DMS53 treated with DMSO at 0.1 percent for 48 hours (cell line): ENCODE measurements around the gene ZNF493.
A peak's percentile ranks its signal among the peaks of the same experiment; 100 is the strongest.

Experiments used
- DNase-seq: peaks from one replicate; lab custom pipeline; 2025; ENCODE audit not compliant: unreplicated experiment; lab: John Stamatoyannopoulos, UW

ZNF493 gene

DNA sequence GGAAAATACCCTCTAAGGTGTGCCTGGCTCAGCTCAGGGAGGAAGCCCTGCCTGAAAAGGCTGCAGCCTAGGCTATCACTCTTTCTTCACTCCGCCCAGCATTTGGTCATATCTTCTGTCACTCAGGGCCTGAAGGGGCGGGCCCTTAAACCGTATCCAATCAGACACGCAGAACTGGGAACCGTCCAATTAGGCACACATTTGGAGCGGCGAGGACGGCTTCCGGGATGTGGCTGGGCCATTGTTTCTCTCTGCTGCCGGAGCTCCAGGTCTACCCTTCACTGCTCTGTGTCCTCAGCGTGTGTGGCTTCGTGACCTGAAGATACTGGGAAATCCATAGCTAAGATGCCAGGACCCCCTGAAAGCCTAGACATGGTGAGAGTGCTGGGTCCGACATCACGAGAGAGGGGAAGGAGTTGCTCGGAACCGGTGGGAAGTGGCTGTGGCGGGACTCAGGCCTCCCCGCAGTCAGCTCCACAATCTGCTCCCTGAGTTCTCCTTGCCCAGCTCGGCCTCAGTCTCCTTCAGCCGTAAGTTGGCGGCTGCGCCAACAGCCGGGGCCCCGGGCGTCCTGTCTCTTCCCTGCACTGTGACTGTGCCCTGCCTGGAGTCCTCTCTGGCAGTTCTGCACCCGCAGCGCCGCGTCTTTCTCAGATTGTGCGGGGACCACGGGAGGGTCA lies at the start of gene ZNF493:
Gene ZNF493, plus strand, starts transcription at position 241 of the 680 bp plus-strand sequence. Its CDS starts 105 bp downstream, at position 346.
- DNase-seq = peak; percentile 92

- no peak for DNase-seq
These were observed 44.1 kb upstream of the ZNF493 start for GRCh38 chr19:21352830-21353229.

DNA sequence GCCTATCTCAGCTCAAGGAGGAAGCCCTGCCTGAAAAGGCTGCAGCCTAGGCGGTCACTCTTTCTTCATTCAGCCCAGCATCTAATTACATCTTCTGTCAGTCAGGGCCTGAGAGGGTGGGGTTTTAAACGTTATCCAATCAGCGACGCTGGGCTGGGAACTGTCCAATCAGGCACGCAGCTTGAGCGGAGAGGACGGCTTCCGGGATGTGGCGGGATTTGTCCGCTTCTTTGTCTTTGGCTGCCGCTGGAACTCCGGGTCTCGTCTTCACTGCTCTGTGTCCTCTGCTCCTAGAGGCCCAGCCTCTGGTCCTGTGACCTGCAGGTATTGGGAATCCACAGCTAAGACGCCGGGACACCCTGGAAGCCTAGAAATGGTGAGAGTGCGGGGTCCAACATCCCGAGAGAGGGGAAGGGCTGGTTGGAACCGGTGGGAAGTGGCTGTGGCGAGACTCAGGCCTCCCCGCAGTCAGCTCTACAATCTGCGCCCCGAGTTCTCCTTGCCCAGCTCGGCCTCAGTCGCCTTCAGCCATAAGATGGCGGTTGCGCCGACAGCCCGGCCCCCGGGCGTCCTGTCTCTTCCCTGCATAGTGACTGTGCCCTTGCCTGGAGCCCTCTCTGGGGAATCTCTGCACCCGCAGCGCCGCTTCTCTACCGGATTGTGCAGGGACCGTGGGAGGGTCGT lies 38.0 kb upstream of the ZNF493 start, which contains the start of gene ZNF738:
Gene ZNF738, plus strand, starts transcription at position 233 of the 684 bp plus-strand sequence. Its CDS starts 141 bp downstream, at position 374.
- peak; percentile 84 for DNase-seq

DNA sequence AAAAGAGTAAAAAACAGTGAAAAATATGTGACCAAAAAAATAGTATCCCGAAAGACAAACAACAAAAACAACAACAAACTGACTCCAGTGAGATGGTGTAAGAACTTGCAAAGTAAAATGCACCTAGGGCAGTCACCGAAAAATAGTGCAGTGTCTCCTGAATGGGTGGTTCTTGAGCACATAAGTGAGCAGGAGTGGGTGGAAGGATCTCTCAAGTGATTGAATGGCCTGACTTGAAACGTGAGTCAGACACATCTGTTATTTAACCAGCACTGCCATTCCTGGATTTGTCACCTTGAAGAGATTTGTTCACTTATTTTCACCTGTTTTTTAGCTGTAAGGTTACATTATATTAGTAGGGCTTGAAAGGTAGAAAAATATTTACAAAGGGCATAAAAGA lies 34.6 kb upstream of the ZNF493 start:
- DNase-seq = no peak

GRCh38 chr19:21383980-21384582 lies 12.9 kb upstream of the ZNF493 start:
- no peak for DNase-seq

- DNase-seq = no peak
These were observed 812 bp upstream of the ZNF493 start for GRCh38 chr19:21396121-21396520.

GRCh38 chr19:21398851-21399250 lies 1.9 kb downstream of the ZNF493 start:
- DNase-seq = no peak

GRCh38 chr19:21402303-21402985 lies 5.5 kb downstream of the ZNF493 start:
- DNase-seq = no peak

GRCh38 chr19:21410166-21410565 lies 13.2 kb downstream of the ZNF493 start:
- DNase-seq = no peak

DNA sequence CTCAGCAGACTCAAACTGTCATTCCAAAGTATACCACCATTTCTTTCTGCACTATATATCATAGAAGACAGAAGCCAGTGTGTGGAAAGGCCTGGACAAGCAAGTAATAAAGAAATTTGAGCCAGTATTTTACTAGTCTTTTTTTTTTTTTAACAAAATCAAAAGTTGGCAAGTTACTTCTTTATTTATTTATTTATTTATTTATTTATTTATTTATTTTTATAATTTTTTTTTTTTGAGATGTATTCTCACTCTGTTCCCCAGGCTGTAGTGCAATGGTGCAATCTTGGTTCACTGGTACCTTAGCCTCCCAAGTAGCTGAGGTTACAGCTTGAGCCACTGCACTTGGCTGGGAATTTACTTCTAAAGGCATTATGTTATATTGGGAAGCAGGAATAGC lies 25.3 kb downstream of the ZNF493 start:
- no peak for DNase-seq

DNA sequence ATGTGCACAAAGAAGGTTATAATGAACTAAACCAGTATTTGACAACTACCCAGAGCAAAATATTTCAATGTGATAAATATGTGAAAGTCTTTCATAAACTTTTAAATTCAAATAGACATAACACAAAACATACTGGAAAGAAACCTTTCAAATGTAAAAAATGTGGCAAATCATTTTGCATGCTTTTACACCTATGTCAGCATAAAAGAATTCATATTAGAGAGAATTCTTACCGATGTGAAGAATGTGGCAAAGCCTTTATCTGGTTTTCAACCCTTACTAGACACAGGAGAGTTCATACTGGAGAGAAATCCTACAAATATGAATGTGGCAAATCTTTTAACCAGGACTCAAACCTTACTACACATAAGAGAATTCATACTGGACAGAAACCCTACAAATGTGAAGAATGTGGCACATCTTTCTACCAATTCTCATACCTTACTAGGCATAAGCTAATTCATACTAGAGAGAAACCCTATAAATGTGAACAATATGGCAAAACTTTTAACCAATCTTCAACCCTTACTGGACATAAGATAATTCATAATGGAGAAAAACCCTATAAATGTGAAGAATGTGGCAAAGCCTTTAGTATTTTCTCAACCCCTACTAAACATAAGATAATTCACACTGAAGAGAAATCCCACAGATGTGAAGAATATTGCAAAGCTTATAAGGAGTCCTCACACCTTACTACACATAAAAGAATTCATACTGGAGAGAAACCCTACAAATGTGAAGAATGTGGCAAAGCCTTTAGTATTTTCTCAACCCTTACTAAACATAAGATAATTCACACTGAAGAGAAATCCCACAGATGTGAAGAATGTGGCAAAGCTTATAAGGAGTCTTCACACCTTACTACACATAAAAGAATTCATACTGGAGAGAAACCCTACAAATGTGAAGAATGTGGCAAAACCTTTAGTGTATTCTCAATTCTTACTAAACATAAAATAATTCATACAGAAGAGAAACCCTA lies 26.4 kb downstream of the ZNF493 start:
- no peak for DNase-seq

DNA sequence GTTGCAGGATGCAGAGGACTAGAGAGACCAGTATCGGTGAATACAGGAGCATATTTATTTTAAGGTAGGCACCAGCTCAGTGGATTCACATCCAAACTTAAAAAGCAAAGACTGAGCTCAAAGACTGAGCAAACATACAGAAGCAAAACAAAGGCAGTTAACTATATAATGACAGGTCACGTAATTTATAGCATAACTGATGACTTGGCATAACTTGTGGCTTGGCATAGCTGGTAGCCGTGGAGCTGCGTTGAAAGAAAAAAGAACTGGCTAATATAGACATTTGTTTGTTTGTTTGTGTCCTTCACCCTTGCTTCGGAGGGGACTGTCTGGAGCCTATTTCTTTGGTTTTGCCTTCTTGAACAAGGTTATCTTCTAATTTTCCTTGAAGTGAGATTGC lies 33.7 kb downstream of the ZNF493 start:
- no peak for DNase-seq

DNA sequence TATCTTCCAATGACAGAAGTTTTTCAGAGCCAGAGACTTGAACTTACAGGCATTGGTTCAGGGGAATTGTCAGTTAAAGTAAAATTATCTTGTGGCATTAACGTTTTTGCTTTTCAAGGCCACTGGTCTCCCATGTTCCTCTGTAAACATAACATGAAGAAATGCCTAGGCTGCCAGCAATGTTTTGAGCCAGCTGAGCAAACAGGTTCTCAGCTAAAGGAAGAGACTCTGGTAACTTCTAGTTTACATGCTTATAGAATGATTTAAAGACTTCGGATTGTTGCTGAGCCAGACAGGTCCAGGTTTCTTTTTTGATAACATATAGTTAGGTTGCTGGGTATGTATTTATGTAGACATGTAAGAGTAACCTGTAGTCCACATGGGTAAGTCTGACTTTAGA lies 35.7 kb downstream of the ZNF493 start:
- no peak for DNase-seq

- DNase-seq = peak; percentile 19
These were observed 37.6 kb downstream of the ZNF493 start for GRCh38 chr19:21434516-21434915.

DNA sequence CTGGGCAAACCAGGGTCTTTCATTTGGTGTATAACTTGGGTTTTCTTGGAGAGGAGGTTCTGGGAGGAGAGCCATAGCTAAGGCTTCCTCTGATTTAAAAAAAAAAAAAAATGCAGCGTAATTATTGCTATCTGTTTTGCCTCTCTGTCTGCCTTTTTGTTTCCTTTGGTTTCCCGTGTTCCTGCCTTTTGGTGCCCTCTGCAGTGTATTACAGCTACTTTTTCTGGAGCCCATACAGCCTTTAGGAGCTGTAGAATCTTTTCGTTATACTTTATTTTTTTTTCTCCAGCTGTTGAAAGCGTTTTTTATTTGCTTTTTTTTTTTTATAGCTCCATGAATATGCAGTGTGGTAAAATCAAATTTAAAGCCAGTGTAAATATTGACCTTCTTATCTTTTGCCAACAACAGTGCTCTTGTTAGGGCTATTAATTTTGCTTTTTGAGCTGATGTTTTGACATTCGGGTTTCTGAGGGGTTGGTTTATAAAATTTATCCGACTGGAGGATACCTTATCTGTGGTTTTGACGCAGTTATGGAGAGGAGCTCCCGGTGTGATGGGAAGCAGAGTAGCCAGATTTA lies 38.1 kb downstream of the ZNF493 start:
- peak; percentile 19 for DNase-seq

DNA sequence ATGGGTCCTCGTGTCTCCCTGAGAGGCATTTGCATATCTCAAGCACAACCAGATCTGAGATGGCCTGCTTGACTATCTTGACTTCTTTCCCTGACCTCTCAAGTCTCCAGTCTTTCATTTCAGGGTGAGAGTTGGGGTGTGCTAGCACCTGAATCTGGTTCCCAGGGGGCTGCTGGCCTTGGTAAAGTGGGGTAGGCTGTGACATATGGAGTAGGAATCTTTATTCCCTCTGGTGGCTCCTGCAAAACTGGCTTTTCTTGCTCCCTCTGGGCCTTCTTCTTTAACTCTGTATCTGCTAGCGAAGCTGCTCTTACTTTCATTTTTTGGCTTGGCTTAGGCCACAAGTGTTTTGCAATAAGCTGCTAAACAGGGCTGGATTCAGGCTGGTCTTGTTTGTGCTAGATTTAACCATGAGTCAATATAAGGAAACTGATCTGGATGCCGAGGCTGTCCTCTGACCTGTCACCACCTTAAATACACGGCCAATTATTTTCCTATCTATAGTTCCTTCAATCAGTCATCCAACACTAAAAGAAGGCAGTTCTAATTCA lies 42.3 kb downstream of the ZNF493 start:
- no peak for DNase-seq

DNA sequence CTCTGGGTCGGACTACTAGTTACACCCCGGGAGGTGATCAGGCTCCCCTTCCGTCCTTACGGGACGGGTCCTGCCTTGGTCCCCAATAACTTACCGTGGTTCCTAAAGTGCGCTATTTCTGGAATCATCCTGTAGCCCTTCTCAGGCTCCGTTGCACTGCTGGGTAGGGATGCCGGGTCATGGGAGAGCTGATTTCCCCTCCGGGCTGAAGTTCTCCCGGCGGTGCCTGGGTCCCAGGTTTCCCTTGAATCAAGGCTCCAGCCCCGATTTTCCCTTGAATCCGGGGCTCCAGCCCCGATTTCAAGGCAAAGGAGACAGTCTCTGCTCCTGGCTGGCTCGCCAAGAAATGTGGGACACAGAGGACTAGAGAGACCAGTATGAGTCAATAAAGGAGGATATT lies 43.4 kb downstream of the ZNF493 start:
- no peak for DNase-seq

DNA sequence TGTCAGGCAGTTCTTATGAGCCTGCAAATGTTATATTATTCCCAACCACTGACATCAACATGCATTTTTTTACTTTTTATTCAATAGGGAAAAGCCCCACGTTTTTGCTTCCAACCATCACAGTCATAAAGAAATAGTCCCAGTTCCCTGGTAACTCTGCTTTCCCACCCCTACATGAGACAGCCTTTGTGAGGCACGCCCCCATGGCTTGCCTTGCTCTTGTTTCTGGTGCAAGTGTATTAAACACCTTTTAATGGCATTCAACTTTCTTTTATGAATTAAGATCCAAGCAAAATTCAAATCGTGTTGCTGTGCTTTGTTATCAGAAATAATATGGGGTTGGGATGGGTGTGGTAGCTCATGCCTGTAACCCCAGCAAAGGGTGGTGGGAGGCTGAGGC lies 54.3 kb downstream of the ZNF493 start:
- no peak for DNase-seq

GRCh38 chr19:21454901-21455300 lies 58.0 kb downstream of the ZNF493 start:
- no peak for DNase-seq

DNA sequence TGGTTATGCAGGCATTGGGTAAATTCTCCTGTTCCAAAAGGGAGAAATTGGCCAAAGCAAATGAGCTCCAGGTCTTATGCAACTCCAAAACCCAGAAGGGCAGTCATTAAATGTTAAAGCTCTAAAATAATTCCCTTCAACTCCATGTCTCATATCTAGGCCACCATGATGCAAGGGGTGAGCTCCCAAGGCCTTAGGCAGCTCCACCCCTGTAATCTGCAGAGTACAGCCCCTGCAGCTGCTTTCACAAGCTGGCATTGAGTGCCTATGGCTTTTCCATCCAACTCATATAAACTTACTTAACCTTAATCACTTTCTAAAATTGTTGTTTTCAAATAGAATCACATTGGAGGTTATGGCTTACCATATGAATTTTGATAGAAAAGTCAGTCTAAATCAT lies 63.8 kb downstream of the ZNF493 start:
- DNase-seq = no peak
